SK-N-SH treated with all-trans-retinoic acid at 6 μM for 48 hours (cell line): ENCODE data around the gene PTPRJ.

Experiments used
- ATAC-seq: fragments of 200-7000 bp; cut with Tn5 transposase; 3 replicates; pipeline ENCODE4 v1.9.1; 2020; ENCODE audit warnings: mild to moderate bottlenecking, moderate library complexity
- ARNTL ChIP-seq: fragments of 450-650 bp; formaldehyde crosslinking; IDR thresholded peaks from 2 replicates; pipeline ENCODE4 v1.5.0; 2020; ENCODE audit warnings: low read depth, mild to moderate bottlenecking, moderate library complexity, borderline replicate concordance
- BACH2 ChIP-seq: fragments of 250-450 bp; sonication (Bioruptor Pico); IDR thresholded peaks from 2 replicates; pipeline ENCODE4 v1.9.0; 2021; ENCODE audit warnings: mild to moderate bottlenecking, borderline replicate concordance
- CREB5 ChIP-seq: fragments of 250-450 bp; sonication (Bioruptor Pico); IDR thresholded peaks from 2 replicates; pipeline ENCODE4 v1.5.1; 2020; ENCODE audit warnings: low read depth, mild to moderate bottlenecking, moderate library complexity
- CSDC2 ChIP-seq: fragments of 250-450 bp; sonication (Bioruptor Pico); IDR thresholded peaks from 2 replicates; pipeline ENCODE4 v1.5.0; 2020; ENCODE audit warnings: mild to moderate bottlenecking, moderate library complexity
- CSRNP3 ChIP-seq: fragments of 250-450 bp; sonication (Bioruptor Pico); IDR thresholded peaks from 2 replicates; pipeline ENCODE4 v1.5.1; 2021; ENCODE audit warnings: mild to moderate bottlenecking, moderate library complexity
- ESRRG ChIP-seq: fragments of 250-450 bp; sonication (Bioruptor Pico); IDR thresholded peaks from 2 replicates; pipeline ENCODE4 v1.6.1; 2021; ENCODE audit warnings: mild to moderate bottlenecking
- ISL1 ChIP-seq: fragments of 250-450 bp; sonication (Bioruptor Pico); IDR thresholded peaks from 2 replicates; pipeline ENCODE4 v2.1.2; 2022; ENCODE audit warnings: mild to moderate bottlenecking, moderate library complexity
- OSR1 ChIP-seq: fragments of 250-450 bp; sonication (Bioruptor Pico); IDR thresholded peaks from 2 replicates; pipeline ENCODE4 v1.8.0; 2022; ENCODE audit warnings: moderate library complexity, mild to moderate bottlenecking, inconsistent platforms
- POU6F1 ChIP-seq: fragments of 250-450 bp; sonication (Bioruptor Pico); IDR thresholded peaks from 2 replicates; pipeline ENCODE4 v1.8.0; 2021; ENCODE audit warnings: low read depth, mild to moderate bottlenecking, moderate library complexity, borderline replicate concordance
- PPARA ChIP-seq: fragments of 250-450 bp; sonication (Bioruptor Pico); IDR thresholded peaks from 2 replicates; pipeline ENCODE4 v1.5.0; 2020; ENCODE audit warnings: mild to moderate bottlenecking, borderline replicate concordance
- RARB ChIP-seq: fragments of 250-450 bp; sonication (Bioruptor Pico); IDR thresholded peaks from 2 replicates; pipeline ENCODE4 v1.8.0; 2021; ENCODE audit warnings: mild to moderate bottlenecking, moderate library complexity
- SNAI2 ChIP-seq: fragments of 250-450 bp; sonication (Bioruptor Pico); IDR thresholded peaks from 2 replicates; pipeline ENCODE4 v1.5.0; 2020; ENCODE audit warnings: mild to moderate bottlenecking, moderate library complexity
- ZC3H10 ChIP-seq: fragments of 250-450 bp; sonication (Bioruptor Pico); IDR thresholded peaks from 2 replicates; pipeline ENCODE4 v1.5.1; 2021; ENCODE audit warnings: mild to moderate bottlenecking, moderate library complexity
- ZFP3 ChIP-seq: fragments of 250-450 bp; sonication (Bioruptor Pico); IDR thresholded peaks from 2 replicates; pipeline ENCODE4 v1.5.0; 2020; ENCODE audit warnings: mild to moderate bottlenecking, moderate library complexity
- ZFP30 ChIP-seq: fragments of 450-650 bp; formaldehyde crosslinking; IDR thresholded peaks from 2 replicates; pipeline ENCODE4 v1.5.0; 2022; ENCODE audit warnings: mild to moderate bottlenecking, moderate library complexity
- ZNF565 ChIP-seq: fragments of 450-650 bp; formaldehyde crosslinking; conservative IDR thresholded peaks from 2 replicates; pipeline ENCODE4 v1.5.0; 2020; ENCODE audit warnings: low read depth, mild to moderate bottlenecking, moderate library complexity
- ZNF70 ChIP-seq: fragments of 450-650 bp; formaldehyde crosslinking; IDR thresholded peaks from 2 replicates; pipeline ENCODE4 v1.5.0; 2020; ENCODE audit warnings: mild to moderate bottlenecking, moderate library complexity
- ZNF8 ChIP-seq: fragments of 450-650 bp; formaldehyde crosslinking; IDR thresholded peaks from 2 replicates; pipeline ENCODE4 v1.5.0; 2020; ENCODE audit warnings: mild to moderate bottlenecking, moderate library complexity
- TF ChIP-seq, protein P1 (sequence below): fragments of 250-450 bp; sonication (Bioruptor Pico); IDR thresholded peaks from 2 replicates; pipeline ENCODE4 v1.5.0; 2020; ENCODE audit warnings: mild to moderate bottlenecking, moderate library complexity
- TF ChIP-seq, protein P2 (sequence below): fragments of 250-450 bp; sonication (Bioruptor Pico); IDR thresholded peaks from 2 replicates; pipeline ENCODE4 v1.8.0; 2020; ENCODE audit warnings: mild to moderate bottlenecking, moderate library complexity, borderline replicate concordance

Gene PTPRJ

DNA sequence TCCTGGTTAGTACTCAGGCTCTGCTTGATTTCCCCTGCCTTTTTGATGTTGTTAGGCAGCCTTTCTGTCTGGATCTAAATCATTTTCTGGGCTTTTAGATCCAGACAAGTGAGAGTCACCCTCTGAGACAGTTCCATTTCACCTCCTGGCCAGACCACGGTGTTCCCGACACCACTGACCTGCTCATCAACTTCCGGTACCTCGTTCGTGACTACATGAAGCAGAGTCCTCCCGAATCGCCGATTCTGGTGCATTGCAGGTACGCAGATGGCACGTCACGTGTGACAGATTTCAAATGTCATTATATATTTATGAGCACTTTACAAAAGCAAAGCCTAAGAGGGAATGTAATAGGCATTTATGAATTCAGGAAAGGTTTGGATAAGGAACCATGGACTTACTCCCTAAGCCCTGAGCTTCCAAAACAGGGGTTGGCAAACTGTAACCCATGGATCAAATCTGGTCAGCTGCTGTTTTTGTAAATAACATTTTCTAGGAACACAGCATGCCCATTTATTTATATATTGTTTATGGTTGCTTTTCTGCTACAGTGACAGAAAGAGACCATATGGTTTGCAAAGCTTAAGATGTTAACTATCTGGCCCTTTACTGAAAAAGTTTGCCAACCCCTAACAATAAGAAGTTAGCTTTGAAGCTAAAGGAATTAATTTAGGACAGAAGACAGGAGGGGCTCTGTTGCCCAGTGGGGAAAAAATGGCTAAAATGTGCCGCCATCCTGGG lies 183.2 kb downstream of the PTPRJ start (continued):
- TF ChIP-seq, protein P1, sequence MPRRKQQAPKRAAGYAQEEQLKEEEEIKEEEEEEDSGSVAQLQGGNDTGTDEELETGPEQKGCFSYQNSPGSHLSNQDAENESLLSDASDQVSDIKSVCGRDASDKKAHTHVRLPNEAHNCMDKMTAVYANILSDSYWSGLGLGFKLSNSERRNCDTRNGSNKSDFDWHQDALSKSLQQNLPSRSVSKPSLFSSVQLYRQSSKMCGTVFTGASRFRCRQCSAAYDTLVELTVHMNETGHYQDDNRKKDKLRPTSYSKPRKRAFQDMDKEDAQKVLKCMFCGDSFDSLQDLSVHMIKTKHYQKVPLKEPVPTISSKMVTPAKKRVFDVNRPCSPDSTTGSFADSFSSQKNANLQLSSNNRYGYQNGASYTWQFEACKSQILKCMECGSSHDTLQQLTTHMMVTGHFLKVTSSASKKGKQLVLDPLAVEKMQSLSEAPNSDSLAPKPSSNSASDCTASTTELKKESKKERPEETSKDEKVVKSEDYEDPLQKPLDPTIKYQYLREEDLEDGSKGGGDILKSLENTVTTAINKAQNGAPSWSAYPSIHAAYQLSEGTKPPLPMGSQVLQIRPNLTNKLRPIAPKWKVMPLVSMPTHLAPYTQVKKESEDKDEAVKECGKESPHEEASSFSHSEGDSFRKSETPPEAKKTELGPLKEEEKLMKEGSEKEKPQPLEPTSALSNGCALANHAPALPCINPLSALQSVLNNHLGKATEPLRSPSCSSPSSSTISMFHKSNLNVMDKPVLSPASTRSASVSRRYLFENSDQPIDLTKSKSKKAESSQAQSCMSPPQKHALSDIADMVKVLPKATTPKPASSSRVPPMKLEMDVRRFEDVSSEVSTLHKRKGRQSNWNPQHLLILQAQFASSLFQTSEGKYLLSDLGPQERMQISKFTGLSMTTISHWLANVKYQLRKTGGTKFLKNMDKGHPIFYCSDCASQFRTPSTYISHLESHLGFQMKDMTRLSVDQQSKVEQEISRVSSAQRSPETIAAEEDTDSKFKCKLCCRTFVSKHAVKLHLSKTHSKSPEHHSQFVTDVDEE (CRISPR knock-in tag), result no peak
- TF ChIP-seq ZFP3 (CRISPR knock-in tag) (no peak), OSR1 (no peak), ZC3H10 (no peak)

DNA sequence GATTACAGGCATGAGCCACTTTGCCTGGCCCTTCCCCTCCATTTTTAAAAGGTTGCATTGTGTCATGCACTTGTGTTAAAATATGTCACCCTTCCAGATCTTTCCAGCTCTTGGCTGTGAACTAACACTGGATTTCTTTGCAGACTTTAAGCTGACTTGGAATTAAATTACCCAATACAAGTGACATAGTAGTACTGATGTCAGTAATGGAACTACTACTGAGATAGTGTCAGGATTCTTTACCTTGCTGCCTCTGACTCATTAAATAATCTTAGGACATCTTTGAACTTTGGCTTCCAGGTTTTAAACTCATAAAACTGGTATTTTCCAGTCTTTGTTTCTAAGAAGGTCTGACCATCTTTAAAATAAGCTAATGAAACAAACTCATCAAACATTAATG lies 184.5 kb downstream of the PTPRJ start:
- ATAC-seq, result no peak
- TF ChIP-seq ZFP3 (CRISPR knock-in tag) (no peak), ZNF70 (CRISPR knock-in tag) (no peak), ZFP30 (no peak), POU6F1 (CRISPR knock-in tag) (no peak), RARB (CRISPR knock-in tag) (no peak), SNAI2 (CRISPR knock-in tag) (no peak), CREB5 (CRISPR knock-in tag) (no peak), ARNTL (CRISPR knock-in tag) (no peak), ZNF565 (CRISPR knock-in tag) (no peak), CSDC2 (CRISPR knock-in tag) (no peak), ZC3H10 (no peak), BACH2 (no peak), ESRRG (no peak), PPARA (CRISPR knock-in tag) (no peak), ISL1 (CRISPR knock-in tag) (no peak), ZNF8 (CRISPR knock-in tag) (no peak), CSRNP3 (CRISPR knock-in tag) (no peak), OSR1 (no peak)
- TF ChIP-seq, protein P1 (CRISPR knock-in tag), result no peak
- TF ChIP-seq, protein P2, sequence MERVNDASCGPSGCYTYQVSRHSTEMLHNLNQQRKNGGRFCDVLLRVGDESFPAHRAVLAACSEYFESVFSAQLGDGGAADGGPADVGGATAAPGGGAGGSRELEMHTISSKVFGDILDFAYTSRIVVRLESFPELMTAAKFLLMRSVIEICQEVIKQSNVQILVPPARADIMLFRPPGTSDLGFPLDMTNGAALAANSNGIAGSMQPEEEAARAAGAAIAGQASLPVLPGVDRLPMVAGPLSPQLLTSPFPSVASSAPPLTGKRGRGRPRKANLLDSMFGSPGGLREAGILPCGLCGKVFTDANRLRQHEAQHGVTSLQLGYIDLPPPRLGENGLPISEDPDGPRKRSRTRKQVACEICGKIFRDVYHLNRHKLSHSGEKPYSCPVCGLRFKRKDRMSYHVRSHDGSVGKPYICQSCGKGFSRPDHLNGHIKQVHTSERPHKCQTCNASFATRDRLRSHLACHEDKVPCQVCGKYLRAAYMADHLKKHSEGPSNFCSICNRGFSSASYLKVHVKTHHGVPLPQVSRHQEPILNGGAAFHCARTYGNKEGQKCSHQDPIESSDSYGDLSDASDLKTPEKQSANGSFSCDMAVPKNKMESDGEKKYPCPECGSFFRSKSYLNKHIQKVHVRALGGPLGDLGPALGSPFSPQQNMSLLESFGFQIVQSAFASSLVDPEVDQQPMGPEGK (CRISPR knock-in tag), result no peak
- TF ChIP-seq, all 23 proteins: peak for 0
